BJ (cell line): ENCODE measurements around the gene CELSR2. TPM values are rescaled to one million over a fixed set of nuclear protein-coding genes. Genes with fewer than 3 reads are reported as not detected.
"Not testable (repeated sequence)": the region's sequence is repeated elsewhere in the genome, so short reads cannot be mapped to it uniquely, and the experiment has no call there.

Source experiments
- CTCF ChIA-PET: fragments of 350-600 bp; formaldehyde crosslinking; extraction: SDS; loops from one replicate; lab custom pipeline; 2021; ENCODE audit warnings: antibody characterized with exemption, inconsistent platforms; lab: Yijun Ruan, JAX
- POLR2A ChIA-PET: fragments of 300-600 bp; sonication (Branson Sonifier 250); formaldehyde crosslinking; extraction: SDS; loops from one replicate; lab custom pipeline; 2021; ENCODE audit warnings: antibody characterized with exemption; lab: Charles Lee
- DNase-seq: peaks from one replicate; pipeline ENCODE4 v3.0.0-alpha.2; 2011; ENCODE audit warnings: low read depth
- H3K27me3 ChIP-seq: 2 replicates; pipeline ENCODE4 v1.6.0; 2011; ENCODE audit warnings: low read length; ENCODE audit not compliant: control insufficient read depth, insufficient read depth
- H3K36me3 ChIP-seq: 2 replicates; pipeline ENCODE4 v1.5.1; 2011; ENCODE audit warnings: low read length; ENCODE audit not compliant: control insufficient read depth, insufficient read depth
- H3K4me3 ChIP-seq: 2 replicates; pipeline ENCODE4 v1.5.1; 2011; ENCODE audit warnings: low read depth, mild to moderate bottlenecking, control low read depth, low read length
- CTCF ChIP-seq: IDR thresholded peaks from 2 replicates; pipeline ENCODE4 v1.5.1; 2011; ENCODE audit warnings: low read depth, mild to moderate bottlenecking, control low read depth, inconsistent platforms, low read length, moderate library complexity; ENCODE audit not compliant: insufficient read depth
- polyA plus RNA-seq: library from polyadenylated mRNA; depleted of rRNA; stranded (reverse); fragments of >200 nt; gene quantifications from 2 replicates; pipeline ENCODE4 v1.2.3, GENCODE V29; 2011

Gene CELSR2
- polyA plus RNA-seq, 1 experiment, result 0.98 TPM

GRCh38 chr1:109218516-109218915 is 30.8 kb upstream of the CELSR2 start:
- H3K4me3 ChIP-seq, result no peak overlapping the region
- ChIA-PET CTCF (interaction anchor here (2.1 kb wide), 1 partner anchor 21 kb away, joined by 6 read pairs; no protein-coding TSS in a partner anchor), POLR2A (no interaction called here)
- no peak for TF ChIP-seq CTCF
- H3K36me3 ChIP-seq, result peaks cover 4% of the 10 kb centered on the region
- no peaks in the 10 kb centered on the region for H3K27me3 ChIP-seq
- DNase-seq, result no peak

- POLR2A ChIA-PET, result interaction anchor here (0.7 kb wide), 1 partner anchor 32 kb away, joined by 4 read pairs; no protein-coding TSS in a partner anchor
- H3K4me3 ChIP-seq, CTCF ChIA-PET, H3K36me3 ChIP-seq, H3K27me3 ChIP-seq, DNase-seq: not testable (repeated sequence)
These were observed 28.1 kb upstream of the CELSR2 start for GRCh38 chr1:109221201-109221600.

GRCh38 chr1:109225308-109225707 is 24.0 kb upstream of the CELSR2 start:
- POLR2A ChIA-PET, result no interaction called here
- H3K4me3 ChIP-seq, result no peak overlapping the region
- DNase-seq, result no peak
- peaks cover 12% of the 10 kb centered on the region for H3K36me3 ChIP-seq
- H3K27me3 ChIP-seq, result no peaks in the 10 kb centered on the region
- CTCF ChIA-PET, result interaction anchor here (1.1 to 1.6 kb wide), 2 partner anchors 12 to 14 kb away, joined by 3 to 9 read pairs; partner anchors contain the start of gene SARS1
- no peak for TF ChIP-seq CTCF

DNA sequence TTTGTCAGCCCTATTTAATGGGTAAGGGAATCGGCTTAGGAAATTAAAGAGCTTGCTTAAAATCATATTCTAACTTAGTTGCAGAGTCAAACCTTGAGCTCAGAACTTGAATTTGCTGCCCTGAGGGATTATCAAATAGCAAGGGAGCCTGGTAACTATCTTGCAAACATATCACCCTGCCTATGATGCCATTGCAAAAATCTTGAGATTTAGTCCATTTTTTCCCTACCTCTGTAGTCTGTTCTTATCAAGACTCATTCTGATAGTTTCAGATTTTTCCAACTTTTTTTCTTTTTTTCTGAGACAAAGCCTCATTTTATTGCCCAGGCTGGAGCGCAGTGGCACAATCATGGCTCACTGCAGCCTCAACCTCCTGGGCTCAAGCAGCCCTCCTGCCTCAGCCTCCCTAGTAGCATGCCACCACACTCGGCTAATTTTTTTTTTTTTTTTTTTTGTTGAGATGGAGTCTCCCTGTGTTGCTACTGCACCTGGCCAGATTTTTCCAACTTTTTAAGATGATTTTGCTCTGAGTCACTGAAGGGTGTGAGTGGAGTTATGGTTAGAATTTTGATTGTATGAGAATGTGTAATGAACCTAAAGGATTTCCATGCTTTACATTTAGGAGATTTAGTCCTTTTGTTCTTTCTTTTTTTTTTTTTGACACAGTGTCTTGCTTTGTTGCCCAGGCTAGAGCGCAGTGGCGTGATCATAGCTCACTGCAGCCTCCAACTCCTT is 23.5 kb upstream of the CELSR2 start:
- no peaks in the 10 kb centered on the region for H3K27me3 ChIP-seq
- POLR2A ChIA-PET, result no interaction called here
- no peak overlapping the region for H3K4me3 ChIP-seq
- TF ChIP-seq CTCF, result no peak
- peaks cover 14% of the 10 kb centered on the region for H3K36me3 ChIP-seq
- no peak for DNase-seq
- CTCF ChIA-PET, result interaction anchor here (1.1 to 1.6 kb wide), 2 partner anchors 12 to 13 kb away, joined by 3 to 9 read pairs; partner anchors contain the start of gene SARS1

DNA sequence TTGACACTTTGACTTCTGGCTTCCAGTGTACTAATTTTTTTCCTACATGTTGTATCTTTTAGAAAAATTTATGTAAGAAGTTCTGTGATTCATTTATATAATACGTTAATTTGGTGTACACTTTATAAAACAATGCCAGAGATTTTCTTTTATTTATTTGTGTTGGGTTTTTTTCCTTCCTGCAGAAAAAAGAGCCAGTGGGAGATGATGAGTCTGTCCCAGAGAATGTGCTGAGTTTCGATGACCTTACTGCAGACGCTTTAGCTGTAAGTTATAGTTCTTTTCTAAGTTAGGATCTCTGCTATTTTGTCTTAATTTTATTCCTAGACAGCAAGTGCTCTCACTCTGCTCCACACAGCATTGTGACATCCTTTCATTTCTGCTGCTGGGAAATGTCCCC is 21.2 kb upstream of the CELSR2 start:
- Histone ChIP-seq H3K4me3 (no peak overlapping the region), H3K27me3 (no peaks in the 10 kb centered on the region), H3K36me3 (peaks cover 23% of the 10 kb centered on the region)
- DNase-seq, result no peak
- POLR2A ChIA-PET, result interaction anchor here (0.7 kb wide), 1 partner anchor 168 kb away, joined by 11 read pairs; no protein-coding TSS in a partner anchor
- CTCF ChIA-PET, result no interaction called here
- no peak for TF ChIP-seq CTCF
